MM.1S (cell line): Measurements from ENCODE around the gene TSPEAR.

Experiments used
- DNase-seq: peaks from one replicate; pipeline ENCODE4 v3.0.0-alpha.2; 2015
- H2AFZ ChIP-seq: fragments of 300-600 bp; sonication (generic); 2 replicates; pipeline ENCODE4 v1.6.0; 2016; ENCODE audit warnings: antibody characterized with exemption, low read length
- H3F3A ChIP-seq: fragments of 300-600 bp; sonication (generic); 2 replicates; pipeline ENCODE4 v1.6.1; 2016; ENCODE audit warnings: mild to moderate bottlenecking, antibody characterized with exemption, low read length, moderate library complexity, mixed read lengths; ENCODE audit not compliant: insufficient read depth
- H3K27ac ChIP-seq: fragments of 300-600 bp; sonication (generic); 2 replicates; pipeline ENCODE4 v1.5.1; 2016; ENCODE audit warnings: mild to moderate bottlenecking, low read length
- H3K27me3 ChIP-seq: fragments of 300-600 bp; sonication (generic); replicated peaks from 2 replicates; pipeline ENCODE4 v1.6.0; 2016; ENCODE audit warnings: low read length; ENCODE audit not compliant: insufficient read depth
- H3K36me3 ChIP-seq: fragments of 300-600 bp; sonication (generic); replicated peaks from 2 replicates; pipeline ENCODE4 v1.6.1; 2016; ENCODE audit warnings: mild to moderate bottlenecking, low read length, mixed read lengths; ENCODE audit not compliant: insufficient read depth
- H3K4me1 ChIP-seq: fragments of 300-600 bp; sonication (generic); 2 replicates; pipeline ENCODE4 v1.6.1; 2016; ENCODE audit warnings: low read length, mixed read lengths
- H3K4me2 ChIP-seq: fragments of 300-600 bp; sonication (generic); 2 replicates; pipeline ENCODE4 v1.6.0; 2016; ENCODE audit warnings: low read depth, low read length
- H3K4me3 ChIP-seq: fragments of 300-600 bp; sonication (generic); 2 replicates; pipeline ENCODE4 v1.5.1; 2016; ENCODE audit warnings: low read length, mixed read lengths
- H3K79me2 ChIP-seq: fragments of 300-600 bp; sonication (generic); 2 replicates; pipeline ENCODE4 v1.6.1; 2016; ENCODE audit warnings: mixed run types, low read length, mixed read lengths
- H3K9ac ChIP-seq: fragments of 300-600 bp; sonication (generic); 2 replicates; pipeline ENCODE4 v1.6.1; 2016; ENCODE audit warnings: low read length, mixed read lengths
- H3K9me2 ChIP-seq: fragments of 300-600 bp; sonication (generic); replicated peaks from 2 replicates; pipeline ENCODE4 v1.6.1; 2016; ENCODE audit warnings: mild to moderate bottlenecking, low read length, mixed read lengths; ENCODE audit not compliant: insufficient read depth
- H3K9me3 ChIP-seq: fragments of 300-600 bp; sonication (generic); replicated peaks from 2 replicates; pipeline ENCODE4 v1.6.1; 2016; ENCODE audit warnings: mild to moderate bottlenecking, low read length, mixed read lengths; ENCODE audit not compliant: insufficient read depth
- H4K20me1 ChIP-seq: fragments of 300-600 bp; sonication (generic); 2 replicates; pipeline ENCODE4 v1.6.1; 2016; ENCODE audit warnings: mild to moderate bottlenecking, low read length, moderate library complexity, mixed read lengths; ENCODE audit not compliant: insufficient read depth
- CTCF ChIP-seq: fragments of 300-600 bp; sonication (generic); IDR thresholded peaks from 2 replicates; pipeline ENCODE4 v1.5.1; 2016; ENCODE audit warnings: antibody characterized with exemption, low read length, mixed read lengths
- EZH2 ChIP-seq: fragments of 300-600 bp; sonication (generic); optimal IDR thresholded peaks from 2 replicates; pipeline ENCODE3; 2017; ENCODE audit warnings: low read depth, mild to moderate bottlenecking, antibody characterized with exemption, low read length, mixed read lengths
- EZH2phosphoT487 ChIP-seq: fragments of 300-600 bp; sonication (generic); IDR thresholded peaks from 2 replicates; pipeline ENCODE4 v1.6.1; 2018; ENCODE audit warnings: antibody characterized with exemption, low read length

The TSPEAR gene

DNA sequence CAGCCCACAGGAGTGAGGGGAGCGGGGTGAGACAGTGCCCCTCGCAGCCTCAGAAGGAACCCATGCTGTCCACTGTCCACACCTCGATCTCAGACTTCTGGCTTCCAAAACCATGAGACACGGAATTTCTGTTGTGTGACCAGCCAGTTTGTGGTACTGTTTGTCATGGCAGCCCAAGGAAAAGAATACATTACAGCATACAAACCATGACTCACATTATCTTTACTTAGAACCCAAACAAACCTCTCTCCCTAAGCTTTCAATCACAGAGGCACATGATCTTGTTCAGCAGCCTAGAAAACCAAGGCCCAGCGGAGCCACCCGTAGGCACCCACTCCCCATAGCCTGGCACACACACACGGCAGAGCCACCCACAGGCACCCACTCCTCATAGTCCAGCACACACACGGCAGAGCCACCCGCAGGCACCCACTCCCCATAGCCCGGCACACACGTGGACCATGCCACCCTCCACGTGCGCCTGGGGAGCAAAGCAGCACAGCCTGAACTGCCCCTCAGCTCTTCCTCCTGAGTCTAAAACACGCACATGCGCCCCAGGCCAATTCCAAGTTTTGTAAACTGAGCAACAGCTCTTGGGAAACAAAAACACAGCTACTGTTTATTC is 138.3 kb downstream of the TSPEAR start:
- Histone ChIP-seq H4K20me1 (no peaks in the 10 kb centered on the region), H3K27me3 (peaks cover 94% of the 10 kb centered on the region), H2AFZ (no peak overlapping the region), H3K4me3 (no peak overlapping the region), H3K4me2 (no peak overlapping the region), H3K79me2 (no peaks in the 10 kb centered on the region), H3K36me3 (no peaks in the 10 kb centered on the region), H3K9me2 (no peaks in the 10 kb centered on the region), H3F3A (no peaks in the 10 kb centered on the region), H3K27ac (no peak overlapping the region), H3K4me1 (no peaks in the 10 kb centered on the region), H3K9me3 (no peaks in the 10 kb centered on the region), H3K9ac (no peak overlapping the region)
- DNase-seq = no peak
- TF ChIP-seq EZH2phosphoT487 (no peak), CTCF (no peak), EZH2 (no peak)

- Histone ChIP-seq H4K20me1 (no peaks in the 10 kb centered on the region), H3K27me3 (peaks cover 94% of the 10 kb centered on the region), H3K9ac (no peak overlapping the region)
Observed at GRCh38 chr21:44571844-44572782, 139.3 kb downstream of the TSPEAR start.

DNA sequence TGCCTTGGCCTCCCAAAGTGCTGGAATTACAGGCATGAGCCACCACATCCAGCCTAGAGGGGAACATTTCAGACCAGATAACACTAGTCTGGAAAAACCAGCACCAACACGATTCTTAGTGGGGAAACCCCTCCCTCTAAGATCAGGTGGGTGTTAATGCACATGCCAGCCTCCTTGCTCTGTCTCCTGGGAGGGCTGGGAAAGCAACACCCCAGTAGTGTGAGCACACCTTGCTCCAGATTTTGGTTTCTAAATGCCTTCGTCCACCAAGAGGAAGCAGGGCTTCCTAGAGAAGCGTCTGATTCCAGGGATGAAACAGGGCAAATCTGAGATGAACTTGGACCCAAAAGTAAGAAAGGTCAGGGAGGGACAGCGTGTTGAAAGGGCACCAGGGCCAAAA is 140.1 kb downstream of the TSPEAR start:
- H3K9me2 ChIP-seq = no peaks in the 10 kb centered on the region
- no peaks in the 10 kb centered on the region for H3K9me3 ChIP-seq
- no peak overlapping the region for H2AFZ ChIP-seq
- H3K4me1 ChIP-seq = no peaks in the 10 kb centered on the region
- no peak for DNase-seq
- no peak overlapping the region for H3K4me3 ChIP-seq
- peaks cover 94% of the 10 kb centered on the region for H3K27me3 ChIP-seq
- H3F3A ChIP-seq = no peaks in the 10 kb centered on the region
- no peak overlapping the region for H3K27ac ChIP-seq
- H4K20me1 ChIP-seq = no peaks in the 10 kb centered on the region
- H3K4me2 ChIP-seq = no peak overlapping the region
- no peaks in the 10 kb centered on the region for H3K79me2 ChIP-seq
- no peaks in the 10 kb centered on the region for H3K36me3 ChIP-seq
- TF ChIP-seq CTCF (no peak), EZH2 (no peak), EZH2phosphoT487 (no peak)
- H3K9ac ChIP-seq = no peak overlapping the region

More at GRCh38 chr21:44571844-44572782, 139.3 kb downstream of the TSPEAR start:
- no peaks in the 10 kb centered on the region for H3F3A ChIP-seq
- no peak overlapping the region for H2AFZ ChIP-seq
- no peak for DNase-seq
- no peak for TF ChIP-seq CTCF
- TF ChIP-seq EZH2 = no peak
- H3K4me1 ChIP-seq = no peaks in the 10 kb centered on the region
- H3K36me3 ChIP-seq = no peaks in the 10 kb centered on the region
- no peaks in the 10 kb centered on the region for H3K9me3 ChIP-seq
- H3K4me3 ChIP-seq = no peak overlapping the region
- no peak overlapping the region for H3K27ac ChIP-seq
- no peak overlapping the region for H3K4me2 ChIP-seq
- H3K9me2 ChIP-seq = no peaks in the 10 kb centered on the region
- no peaks in the 10 kb centered on the region for H3K79me2 ChIP-seq
